ENCODE results near the gene UPP1. TPM values are rescaled to one million over a fixed set of nuclear protein-coding genes. Genes with fewer than 3 reads are reported as not detected.
A peak's percentile ranks its signal among the peaks of the same experiment; 100 is the strongest.

Gene UPP1
- total and polyA plus RNA-seq, 2 of the 13 experiments (the other 11 are each of a cell fraction or from before 2014, with no cell fraction given): 5.7 to 9.8 TPM

- no peak for TF ChIP-seq PRDM10 (CRISPR knock-in tag; IDR thresholded peaks at IDR 0.05; ENCODE audit: low read depth)
- TF ChIP-seq, protein P1, sequence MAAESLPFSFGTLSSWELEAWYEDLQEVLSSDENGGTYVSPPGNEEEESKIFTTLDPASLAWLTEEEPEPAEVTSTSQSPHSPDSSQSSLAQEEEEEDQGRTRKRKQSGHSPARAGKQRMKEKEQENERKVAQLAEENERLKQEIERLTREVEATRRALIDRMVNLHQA (CRISPR knock-in tag; IDR thresholded peaks at IDR 0.05): no peak
- TF ChIP-seq ZGPAT (CRISPR knock-in tag; IDR thresholded peaks at IDR 0.05): peak; percentile 96
- no peak for TF ChIP-seq PAX8 (CRISPR knock-in tag; IDR thresholded peaks at IDR 0.05; ENCODE audit: borderline replicate concordance)
- TF ChIP-seq MIER2 (CRISPR knock-in tag; IDR thresholded peaks at IDR 0.05): peak; percentile 52
- TF ChIP-seq NFE2L1 (CRISPR knock-in tag; IDR thresholded peaks at IDR 0.05; ENCODE audit: borderline replicate concordance): no peak
- TF ChIP-seq ZBTB3 (CRISPR knock-in tag; IDR thresholded peaks at IDR 0.05; ENCODE audit: borderline replicate concordance, low read depth): no peak
- TF ChIP-seq ZNF556 (CRISPR knock-in tag; IDR thresholded peaks at IDR 0.05; ENCODE audit: borderline replicate concordance): peak; percentile 11; the same call in 1 of the 2 replicates
- TF ChIP-seq CEBPB (IDR thresholded peaks at IDR 0.05; ENCODE audit: borderline replicate concordance, low read depth, low read length): 0 out of 2 replicates have a peak, but pooled peaks have one; percentile 26
- 0 out of 2 replicates have a peak, but pooled peaks have one; percentile 69 for TF ChIP-seq SNAPC5 (CRISPR knock-in tag; IDR thresholded peaks at IDR 0.05; ENCODE audit: borderline replicate concordance)
- peak; percentile 68 for TF ChIP-seq THAP11 (CRISPR knock-in tag; IDR thresholded peaks at IDR 0.05)
- TF ChIP-seq, protein P2, sequence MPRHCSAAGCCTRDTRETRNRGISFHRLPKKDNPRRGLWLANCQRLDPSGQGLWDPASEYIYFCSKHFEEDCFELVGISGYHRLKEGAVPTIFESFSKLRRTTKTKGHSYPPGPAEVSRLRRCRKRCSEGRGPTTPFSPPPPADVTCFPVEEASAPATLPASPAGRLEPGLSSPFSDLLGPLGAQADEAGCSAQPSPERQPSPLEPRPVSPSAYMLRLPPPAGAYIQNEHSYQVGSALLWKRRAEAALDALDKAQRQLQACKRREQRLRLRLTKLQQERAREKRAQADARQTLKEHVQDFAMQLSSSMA (CRISPR knock-in tag; IDR thresholded peaks at IDR 0.05): no peak
- TF ChIP-seq, protein P3, sequence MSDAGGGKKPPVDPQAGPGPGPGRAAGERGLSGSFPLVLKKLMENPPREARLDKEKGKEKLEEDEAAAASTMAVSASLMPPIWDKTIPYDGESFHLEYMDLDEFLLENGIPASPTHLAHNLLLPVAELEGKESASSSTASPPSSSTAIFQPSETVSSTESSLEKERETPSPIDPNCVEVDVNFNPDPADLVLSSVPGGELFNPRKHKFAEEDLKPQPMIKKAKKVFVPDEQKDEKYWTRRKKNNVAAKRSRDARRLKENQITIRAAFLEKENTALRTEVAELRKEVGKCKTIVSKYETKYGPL (CRISPR knock-in tag; IDR thresholded peaks at IDR 0.05): peak; percentile 99
- TF ChIP-seq ZFP41 (CRISPR knock-in tag; IDR thresholded peaks at IDR 0.05; ENCODE audit: borderline replicate concordance): no peak
- TF ChIP-seq, protein P4, sequence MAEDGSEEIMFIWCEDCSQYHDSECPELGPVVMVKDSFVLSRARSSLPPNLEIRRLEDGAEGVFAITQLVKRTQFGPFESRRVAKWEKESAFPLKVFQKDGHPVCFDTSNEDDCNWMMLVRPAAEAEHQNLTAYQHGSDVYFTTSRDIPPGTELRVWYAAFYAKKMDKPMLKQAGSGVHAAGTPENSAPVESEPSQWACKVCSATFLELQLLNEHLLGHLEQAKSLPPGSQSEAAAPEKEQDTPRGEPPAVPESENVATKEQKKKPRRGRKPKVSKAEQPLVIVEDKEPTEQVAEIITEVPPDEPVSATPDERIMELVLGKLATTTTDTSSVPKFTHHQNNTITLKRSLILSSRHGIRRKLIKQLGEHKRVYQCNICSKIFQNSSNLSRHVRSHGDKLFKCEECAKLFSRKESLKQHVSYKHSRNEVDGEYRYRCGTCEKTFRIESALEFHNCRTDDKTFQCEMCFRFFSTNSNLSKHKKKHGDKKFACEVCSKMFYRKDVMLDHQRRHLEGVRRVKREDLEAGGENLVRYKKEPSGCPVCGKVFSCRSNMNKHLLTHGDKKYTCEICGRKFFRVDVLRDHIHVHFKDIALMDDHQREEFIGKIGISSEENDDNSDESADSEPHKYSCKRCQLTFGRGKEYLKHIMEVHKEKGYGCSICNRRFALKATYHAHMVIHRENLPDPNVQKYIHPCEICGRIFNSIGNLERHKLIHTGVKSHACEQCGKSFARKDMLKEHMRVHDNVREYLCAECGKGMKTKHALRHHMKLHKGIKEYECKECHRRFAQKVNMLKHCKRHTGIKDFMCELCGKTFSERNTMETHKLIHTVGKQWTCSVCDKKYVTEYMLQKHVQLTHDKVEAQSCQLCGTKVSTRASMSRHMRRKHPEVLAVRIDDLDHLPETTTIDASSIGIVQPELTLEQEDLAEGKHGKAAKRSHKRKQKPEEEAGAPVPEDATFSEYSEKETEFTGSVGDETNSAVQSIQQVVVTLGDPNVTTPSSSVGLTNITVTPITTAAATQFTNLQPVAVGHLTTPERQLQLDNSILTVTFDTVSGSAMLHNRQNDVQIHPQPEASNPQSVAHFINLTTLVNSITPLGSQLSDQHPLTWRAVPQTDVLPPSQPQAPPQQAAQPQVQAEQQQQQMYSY (CRISPR knock-in tag; IDR thresholded peaks at IDR 0.05): no peak
- 0 out of 2 replicates have a peak, but pooled peaks have one; percentile 32 for TF ChIP-seq KDM2A (CRISPR knock-in tag; IDR thresholded peaks at IDR 0.05; ENCODE audit: borderline replicate concordance, low read depth)
- no peak for TF ChIP-seq ZNF839 (CRISPR knock-in tag; IDR thresholded peaks at IDR 0.05; ENCODE audit: borderline replicate concordance)
These were observed 51.1 kb downstream of the UPP1 start (continued) for GRCh38 chr7:48140001-48140681.

All from HepG2 (cell line).